GM19035 (cell line): Measurements from ENCODE around the gene HMCN1.

ENCODE experiments used
- ATAC-seq: cut with Tn5 transposase; IDR thresholded peaks from one replicate; pipeline ENCODE4 v1.9.1; 2021; ENCODE audit not compliant: unreplicated experiment

The HMCN1 gene

DNA sequence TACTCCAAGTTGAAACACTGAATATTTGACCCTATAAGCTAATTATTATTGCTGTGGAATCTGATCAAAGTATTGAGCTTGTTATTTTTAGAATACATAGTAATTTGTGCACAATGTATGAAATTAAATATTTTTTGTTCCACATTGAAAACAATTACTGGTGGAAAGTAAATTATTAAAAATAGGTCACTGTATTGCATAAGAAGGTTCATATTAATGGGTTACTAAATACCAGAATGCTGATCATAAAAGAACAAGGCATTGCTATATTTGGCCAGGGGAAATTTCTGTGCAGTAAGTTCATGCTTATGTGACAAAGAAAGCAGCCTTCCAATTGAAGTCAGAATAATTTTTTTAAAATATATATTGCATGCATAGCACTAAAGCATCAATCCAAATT lies 481.4 kb downstream of the HMCN1 start:
- ATAC-seq: no peak

DNA sequence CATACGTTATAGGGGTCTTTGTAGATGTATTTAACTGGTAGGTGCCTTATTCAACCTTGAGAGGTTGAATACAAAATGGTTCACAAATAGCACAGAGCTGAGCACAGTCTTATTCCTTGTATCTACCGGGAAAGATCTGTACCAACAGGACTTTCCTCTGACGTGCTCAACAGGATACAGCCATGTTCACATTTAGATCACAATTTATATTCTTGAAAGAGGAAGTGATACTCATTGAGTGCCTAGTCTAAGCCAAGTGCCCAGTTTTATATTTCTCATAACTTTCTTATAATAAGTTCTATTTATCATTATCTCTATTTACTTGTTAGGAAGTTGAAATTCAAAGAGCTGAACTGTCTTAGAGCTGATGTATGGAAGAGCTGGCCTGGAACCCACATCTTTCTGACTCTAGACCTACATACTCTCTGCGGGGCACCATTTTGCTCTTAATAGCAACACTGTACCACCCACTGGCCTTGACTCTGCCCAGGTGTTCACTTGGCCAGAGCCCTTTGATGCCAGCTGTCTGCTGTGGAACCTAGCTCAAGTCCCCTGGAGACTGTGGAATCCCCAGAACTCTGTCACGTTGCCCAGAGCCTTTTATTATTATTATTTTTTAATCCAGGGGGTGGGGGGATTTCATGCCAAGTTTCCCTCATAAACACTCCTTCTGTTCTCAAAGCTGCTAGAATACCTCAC lies 484.6 kb downstream of the HMCN1 start:
- no peak for ATAC-seq

DNA sequence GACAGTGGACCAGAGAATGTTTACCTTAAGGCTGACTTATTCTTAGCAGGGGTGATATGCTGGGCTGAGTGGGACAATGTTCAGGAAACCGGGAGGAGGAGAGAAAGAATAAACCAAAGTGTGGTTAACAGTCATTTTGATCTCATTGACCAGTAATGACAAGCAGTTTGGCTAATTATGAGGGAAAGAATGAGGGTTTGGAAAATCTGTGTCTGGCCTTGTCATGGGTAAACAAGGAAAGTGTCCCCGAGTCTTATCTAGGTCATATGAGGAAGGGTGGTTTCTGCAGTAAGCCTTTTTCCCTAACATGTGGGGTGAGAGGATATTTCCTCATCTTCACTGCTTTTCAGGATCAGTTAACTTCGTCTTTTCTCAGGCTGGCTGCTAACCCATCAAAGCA lies 485.9 kb downstream of the HMCN1 start:
- no peak for ATAC-seq

DNA sequence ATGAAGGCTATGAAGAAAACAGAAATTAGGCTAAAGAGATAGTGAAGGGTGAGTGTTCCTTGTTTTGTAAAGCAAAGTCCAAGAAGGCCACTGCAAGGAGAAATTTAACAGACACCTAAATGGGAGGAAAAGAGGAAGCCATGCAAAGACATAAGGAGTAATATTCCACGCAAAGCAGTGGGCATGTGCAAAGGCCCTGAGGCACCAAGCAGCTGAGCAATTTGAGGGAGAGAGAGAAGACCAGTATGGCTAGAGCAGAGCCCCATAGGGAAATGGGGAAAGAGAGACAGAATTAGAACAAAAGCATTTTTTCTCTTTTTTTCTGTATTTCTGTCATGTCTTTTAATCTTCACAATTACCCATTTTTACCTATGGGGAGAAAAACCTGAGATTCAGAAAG lies 486.7 kb downstream of the HMCN1 start:
- ATAC-seq: no peak

DNA sequence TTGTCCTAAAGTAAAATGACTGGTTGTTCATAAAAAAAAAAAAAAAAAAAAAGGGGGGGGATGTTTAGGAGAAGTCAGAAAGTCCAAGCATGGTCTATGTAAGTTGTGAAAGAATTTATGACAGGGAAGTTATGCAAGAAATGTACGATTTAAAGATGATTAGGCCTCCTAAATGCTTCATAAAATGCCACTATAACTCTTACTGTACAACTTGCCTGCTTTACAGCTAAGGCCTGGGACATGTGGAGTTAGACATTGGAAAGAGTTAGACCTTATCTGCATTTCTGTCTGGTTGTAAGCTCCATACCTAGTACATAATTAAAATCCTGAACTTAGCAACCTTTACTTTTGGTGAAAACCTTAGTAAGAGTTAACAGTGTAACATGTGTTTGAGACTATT lies 490.9 kb downstream of the HMCN1 start:
- ATAC-seq: no peak

DNA sequence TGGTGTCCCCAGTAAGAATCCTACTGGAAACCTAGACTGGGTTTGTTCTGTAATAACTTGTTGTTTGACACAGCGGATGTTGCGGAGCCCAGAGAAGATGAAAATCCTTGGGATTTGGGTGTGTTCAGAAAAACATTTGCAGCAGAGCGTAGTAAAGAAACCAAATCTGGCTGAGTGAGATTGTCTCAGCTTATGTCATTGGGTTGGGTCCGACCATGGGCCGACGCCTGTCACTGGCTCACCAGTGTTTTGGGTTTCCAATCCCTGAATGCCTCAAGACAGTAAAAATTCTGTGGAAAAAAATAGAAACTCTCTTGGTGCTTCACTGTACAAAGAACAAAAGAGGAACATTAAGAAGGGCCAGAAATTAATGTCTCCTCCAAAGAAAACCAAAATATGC lies 494.6 kb downstream of the HMCN1 start:
- no peak for ATAC-seq

DNA sequence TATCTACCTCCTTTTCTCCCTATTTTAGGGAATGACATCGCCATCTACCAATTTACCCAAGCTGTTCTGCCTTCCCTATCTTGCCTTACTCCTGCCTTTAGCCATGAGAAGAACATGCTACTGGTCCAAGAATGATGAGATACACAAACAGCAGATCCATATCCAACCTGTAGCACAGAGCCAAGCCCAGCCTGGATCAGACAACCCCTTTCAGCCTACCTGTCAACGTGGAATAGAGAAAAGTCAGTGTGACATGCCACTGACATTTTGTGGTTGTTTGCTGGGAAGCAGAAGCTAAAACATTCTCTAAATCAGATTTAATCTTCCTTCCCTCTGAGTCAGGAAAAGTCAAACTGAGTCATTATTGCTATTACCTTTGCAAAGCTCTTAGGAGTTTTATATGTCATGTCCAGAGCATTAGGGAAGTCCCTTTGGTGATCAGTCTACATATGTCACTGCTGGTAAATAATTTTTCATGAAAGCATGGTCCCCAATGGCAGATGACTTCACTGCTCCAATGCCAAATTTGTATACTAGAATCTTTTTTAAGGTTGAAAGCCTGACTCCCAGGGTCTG lies 497.8 kb downstream of the HMCN1 start:
- no peak for ATAC-seq

DNA sequence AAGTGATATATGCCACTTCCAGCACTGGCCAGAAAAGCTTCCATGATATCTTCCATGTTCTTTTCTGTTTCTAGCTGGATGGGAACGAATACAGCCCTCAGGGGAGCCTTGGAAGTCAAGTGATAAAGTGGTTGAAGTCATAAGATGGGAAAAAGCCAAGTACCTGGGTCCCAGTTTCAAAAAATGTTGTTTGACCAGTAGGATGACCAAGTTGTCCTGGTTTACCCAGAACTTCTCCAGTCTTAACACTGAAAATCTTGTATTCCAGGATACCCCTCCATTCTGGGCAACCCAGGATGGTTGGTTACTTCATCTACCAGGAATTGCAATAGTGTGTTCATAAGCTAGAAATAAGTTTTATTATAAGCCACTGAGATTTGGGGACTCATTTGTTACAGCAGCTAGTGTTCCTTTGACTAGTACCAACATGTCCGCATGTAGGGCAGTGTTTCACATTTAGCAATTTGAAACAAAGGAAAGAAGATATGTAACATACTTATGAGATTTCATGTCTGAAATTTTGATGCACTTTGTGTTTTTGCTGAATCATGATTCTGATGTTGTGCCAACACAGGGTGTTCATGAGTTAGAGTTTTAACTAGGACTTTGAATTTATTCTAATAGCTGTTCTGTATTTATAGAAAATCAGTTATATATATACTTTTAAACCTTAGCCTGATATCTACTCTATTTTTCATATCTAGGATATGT lies 500.9 kb downstream of the HMCN1 start:
- ATAC-seq: no peak

DNA sequence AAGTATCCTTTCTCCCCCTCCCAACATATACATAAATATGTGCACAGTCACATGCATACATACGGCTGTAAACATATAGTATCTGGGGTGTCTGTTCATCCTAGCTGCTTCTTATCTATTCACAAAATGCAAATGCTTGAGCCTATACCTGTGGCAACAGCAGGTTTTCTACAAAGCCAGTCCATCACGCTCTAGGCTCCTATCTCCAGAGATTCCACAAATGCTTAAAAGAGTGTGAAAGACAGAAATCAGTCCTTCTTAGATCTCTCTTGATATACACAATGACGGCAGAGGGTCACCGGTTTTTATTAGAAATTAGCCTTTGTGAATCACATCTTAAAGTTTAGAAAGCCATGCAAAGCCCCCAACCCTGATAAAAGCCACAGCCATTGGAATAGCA lies 501.5 kb downstream of the HMCN1 start:
- no peak for ATAC-seq

DNA sequence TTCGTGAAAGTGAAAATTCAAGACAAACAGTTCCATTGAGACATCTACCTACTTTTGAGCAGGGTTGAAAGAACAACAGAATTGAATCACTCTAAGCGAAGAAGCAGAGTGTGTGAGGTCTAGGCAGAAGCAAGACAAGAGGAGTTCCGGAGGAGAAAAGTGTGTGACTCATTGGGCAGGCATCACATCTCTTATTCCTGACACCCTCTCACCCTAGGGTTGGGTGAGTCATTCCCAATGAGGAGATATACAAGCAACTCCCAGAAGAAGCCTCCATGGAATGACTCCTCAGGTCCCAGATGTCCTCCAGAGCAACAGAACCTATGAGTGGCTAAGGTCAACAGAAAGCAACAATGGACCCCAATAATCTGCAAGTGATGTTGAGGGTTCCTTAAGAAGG lies 502.7 kb downstream of the HMCN1 start:
- no peak for ATAC-seq

DNA sequence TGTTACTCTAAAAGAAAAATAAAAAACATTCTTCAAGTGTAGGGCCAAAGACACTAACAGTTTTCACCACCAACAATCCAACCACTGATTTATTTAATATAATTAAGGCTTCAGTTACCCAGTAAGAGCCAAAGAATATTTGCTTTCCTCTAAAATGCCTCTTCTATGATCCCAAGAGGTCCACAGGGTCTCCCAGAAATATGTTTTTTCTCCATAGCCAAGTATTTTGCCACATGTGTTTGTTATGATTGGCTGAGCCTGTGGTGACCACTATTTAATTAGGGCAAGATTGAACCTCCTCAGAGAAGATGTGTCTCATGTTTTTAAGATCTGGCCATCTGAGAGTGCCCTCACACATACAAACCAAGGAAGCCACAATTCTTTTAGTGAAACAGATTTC lies 505.0 kb downstream of the HMCN1 start:
- no peak for ATAC-seq

DNA sequence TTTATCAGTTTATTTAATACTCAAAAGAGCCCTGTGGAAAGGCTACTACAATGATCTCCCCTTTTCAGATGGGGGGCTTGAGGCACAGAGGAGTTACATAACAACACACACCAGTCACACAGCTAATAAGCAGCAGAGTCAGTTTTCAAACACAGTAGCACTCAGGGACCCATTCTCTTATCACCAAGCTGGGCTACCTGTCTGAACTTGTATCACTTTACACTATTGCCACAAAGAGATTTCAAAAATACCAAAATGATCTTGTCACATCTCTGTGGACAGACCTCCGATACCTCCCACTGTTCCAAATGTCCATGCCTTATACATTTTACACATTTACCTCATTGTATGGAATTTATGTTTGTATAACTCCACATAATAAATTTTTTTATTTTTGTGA lies 506.2 kb downstream of the HMCN1 start:
- ATAC-seq: no peak
